Measurements from ENCODE around the gene CLCN7.

The CLCN7 gene

GRCh38 chr16:1401758-1402154 lies 73.1 kb downstream of the CLCN7 start:
- no peak for DNase-seq (ENCODE audit: low read depth)

- no peak for DNase-seq (ENCODE audit: low read depth)
Observed at GRCh38 chr16:1401061-1401757, 73.6 kb downstream of the CLCN7 start.

- DNase-seq (ENCODE audit: low read depth): no peak
Observed at GRCh38 chr16:1398826-1399581, 75.8 kb downstream of the CLCN7 start.

GRCh38 chr16:1398351-1398750 lies 76.5 kb downstream of the CLCN7 start:
- DNase-seq (ENCODE audit: low read depth): no peak

GRCh38 chr16:1397779-1398178 lies 77.0 kb downstream of the CLCN7 start:
- no peak for DNase-seq (ENCODE audit: low read depth)

- no peak for DNase-seq (ENCODE audit: low read depth)
Observed at GRCh38 chr16:1395444-1396031, 79.3 kb downstream of the CLCN7 start.
